ENCODE measurements around the gene PACRG.

PACRG gene

DNA sequence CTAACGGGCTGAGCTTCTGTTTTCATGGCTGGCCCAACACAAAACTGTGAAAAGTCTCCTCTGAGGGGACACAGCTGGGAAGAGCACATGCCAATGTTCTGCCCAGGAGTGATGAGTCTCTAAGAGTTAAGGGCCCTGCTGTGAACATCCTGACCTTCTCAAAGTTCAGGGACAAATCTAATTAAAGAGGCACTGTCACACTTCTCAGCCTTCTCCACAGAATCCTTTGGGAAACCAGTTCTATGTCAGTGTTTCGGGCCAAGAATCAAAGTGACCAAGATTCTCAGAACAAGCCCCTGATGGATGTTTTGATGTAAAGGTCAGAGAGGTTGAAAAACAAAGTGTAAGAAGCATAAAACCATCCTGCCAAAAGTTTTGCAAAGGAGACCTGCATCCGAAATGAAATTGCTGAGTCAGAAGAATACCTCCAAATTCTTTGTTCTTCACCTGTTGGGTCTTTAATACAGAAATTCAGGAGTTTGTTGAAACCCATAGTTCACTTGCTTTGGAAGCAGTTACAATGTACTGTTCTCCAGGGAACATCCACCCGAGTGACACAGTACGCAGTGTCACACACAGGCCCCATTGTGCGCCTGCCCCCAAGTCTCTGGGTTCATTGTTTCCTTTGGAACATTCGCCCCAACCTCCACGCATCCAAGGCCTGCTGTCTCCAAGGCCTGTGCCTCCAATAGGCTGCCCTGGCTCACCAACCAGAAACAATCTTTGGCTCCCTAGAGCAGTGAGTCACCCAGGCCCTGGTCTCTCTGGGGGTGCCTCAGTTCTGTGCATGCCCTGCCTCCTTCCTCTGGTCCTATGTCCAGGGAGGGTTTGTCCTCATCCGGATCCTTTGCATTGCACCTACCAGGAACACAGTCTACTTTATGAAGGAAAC, 621.3 kb downstream of the PACRG start:
- TF ChIP-seq, protein P1, sequence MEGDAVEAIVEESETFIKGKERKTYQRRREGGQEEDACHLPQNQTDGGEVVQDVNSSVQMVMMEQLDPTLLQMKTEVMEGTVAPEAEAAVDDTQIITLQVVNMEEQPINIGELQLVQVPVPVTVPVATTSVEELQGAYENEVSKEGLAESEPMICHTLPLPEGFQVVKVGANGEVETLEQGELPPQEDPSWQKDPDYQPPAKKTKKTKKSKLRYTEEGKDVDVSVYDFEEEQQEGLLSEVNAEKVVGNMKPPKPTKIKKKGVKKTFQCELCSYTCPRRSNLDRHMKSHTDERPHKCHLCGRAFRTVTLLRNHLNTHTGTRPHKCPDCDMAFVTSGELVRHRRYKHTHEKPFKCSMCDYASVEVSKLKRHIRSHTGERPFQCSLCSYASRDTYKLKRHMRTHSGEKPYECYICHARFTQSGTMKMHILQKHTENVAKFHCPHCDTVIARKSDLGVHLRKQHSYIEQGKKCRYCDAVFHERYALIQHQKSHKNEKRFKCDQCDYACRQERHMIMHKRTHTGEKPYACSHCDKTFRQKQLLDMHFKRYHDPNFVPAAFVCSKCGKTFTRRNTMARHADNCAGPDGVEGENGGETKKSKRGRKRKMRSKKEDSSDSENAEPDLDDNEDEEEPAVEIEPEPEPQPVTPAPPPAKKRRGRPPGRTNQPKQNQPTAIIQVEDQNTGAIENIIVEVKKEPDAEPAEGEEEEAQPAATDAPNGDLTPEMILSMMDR (IDR thresholded peaks at IDR 0.05; ENCODE audit: low read depth, low read length), result no peak
- no peak for DNase-seq (ENCODE audit: extremely low read depth, low read depth)

DNA sequence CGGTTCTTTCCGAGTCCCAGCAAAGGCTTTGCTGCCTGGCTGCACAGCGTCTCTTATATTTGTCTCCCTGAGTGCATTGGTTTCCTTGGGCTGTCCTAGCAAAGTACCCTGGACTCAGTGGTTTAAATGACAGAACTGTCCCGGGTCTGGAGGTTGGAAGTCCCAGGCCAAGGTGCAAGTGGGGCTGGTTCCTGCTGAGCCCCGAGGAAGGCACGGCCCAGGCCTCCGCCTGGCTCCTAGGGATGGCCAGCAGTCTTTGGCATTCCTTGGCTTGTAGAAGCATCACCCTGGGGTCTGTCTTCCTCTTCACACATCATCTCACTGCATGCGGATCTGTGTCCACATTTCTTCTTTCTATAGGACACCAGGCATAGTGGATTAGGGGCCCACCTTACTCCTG, 621.9 kb downstream of the PACRG start:
- TF ChIP-seq, protein P1 (IDR thresholded peaks at IDR 0.05; ENCODE audit: low read depth, low read length), result no peak
- no peak for DNase-seq (ENCODE audit: extremely low read depth, low read depth)

DNA sequence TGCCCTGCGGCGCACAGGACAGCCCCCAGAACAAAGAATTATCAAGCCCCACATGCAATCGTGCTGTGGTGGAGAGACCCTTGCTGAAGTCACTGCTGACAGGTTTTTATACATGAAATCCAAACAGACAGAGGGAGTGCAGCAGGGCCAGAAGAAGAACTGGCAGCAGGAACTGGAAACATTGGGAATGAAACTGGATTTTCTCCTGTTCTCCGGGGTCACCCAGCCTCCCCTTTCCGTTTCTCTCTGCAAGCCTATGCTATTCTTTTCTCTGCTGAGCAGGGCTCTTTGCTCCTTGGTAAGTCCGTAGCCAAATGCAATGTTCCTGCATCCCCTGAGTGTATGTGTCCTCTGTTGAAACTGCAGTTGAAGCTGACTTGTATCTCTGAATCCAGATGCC, 623.2 kb downstream of the PACRG start:
- no peak for DNase-seq (ENCODE audit: extremely low read depth, low read depth)
- TF ChIP-seq, protein P1 (IDR thresholded peaks at IDR 0.05; ENCODE audit: low read depth, low read length), result no peak

DNA sequence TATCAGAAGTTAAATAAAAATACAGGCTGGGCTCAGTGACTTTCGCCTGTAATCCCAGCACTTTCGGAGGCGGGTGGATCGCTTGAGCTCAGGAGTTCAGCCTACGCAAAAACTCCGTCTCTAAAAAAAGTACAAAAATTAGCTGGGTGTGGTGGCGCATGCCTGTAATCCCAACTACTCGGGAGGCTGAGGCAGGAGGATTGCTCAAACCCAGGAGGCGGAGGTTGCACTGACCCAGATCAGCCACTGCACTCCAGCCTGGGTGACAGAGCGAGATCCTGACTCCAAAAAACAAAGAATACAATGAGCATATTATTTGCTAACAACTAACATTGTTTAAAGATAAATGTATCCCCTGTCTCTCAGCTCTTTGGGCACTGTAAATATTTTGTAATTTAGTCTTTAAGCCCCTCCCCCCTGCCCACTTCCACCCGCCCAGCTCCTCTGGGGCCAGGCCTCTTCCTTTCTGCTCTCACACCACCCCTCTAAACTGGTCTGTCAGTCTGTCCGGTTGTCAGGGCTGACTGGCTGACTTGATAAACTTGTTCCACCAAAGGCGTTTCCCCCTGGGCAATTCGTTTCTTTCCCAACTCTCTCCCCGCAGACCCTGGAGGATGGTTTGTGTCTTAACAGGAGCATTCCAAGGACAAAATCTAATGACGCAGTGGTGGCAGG, 624.4 kb downstream of the PACRG start:
- DNase-seq (ENCODE audit: extremely low read depth, low read depth), result no peak
- TF ChIP-seq, protein P1 (IDR thresholded peaks at IDR 0.05; ENCODE audit: low read depth, low read length), result no peak

DNA sequence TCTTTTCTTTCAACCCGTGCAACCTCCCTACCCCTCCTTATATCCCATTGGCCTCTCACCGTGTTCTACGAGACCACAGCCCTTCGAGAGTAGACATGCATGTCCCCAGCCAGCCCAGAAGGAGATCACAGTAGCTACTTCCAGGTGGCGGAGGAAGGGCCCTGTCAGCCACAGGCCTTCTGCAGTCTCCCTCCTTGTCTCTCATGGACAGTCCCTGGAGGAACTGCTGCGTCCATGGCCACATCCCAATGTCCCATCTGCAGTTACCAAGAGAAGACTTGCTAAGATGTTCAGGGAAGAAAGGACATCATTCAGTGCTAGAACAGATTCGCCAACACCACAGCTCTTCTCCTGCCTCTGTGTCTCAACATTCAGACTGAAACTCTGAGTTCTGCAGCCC, 625.2 kb downstream of the PACRG start:
- DNase-seq (ENCODE audit: extremely low read depth, low read depth), result no peak
- TF ChIP-seq, protein P1 (IDR thresholded peaks at IDR 0.05; ENCODE audit: low read depth, low read length), result no peak

DNA sequence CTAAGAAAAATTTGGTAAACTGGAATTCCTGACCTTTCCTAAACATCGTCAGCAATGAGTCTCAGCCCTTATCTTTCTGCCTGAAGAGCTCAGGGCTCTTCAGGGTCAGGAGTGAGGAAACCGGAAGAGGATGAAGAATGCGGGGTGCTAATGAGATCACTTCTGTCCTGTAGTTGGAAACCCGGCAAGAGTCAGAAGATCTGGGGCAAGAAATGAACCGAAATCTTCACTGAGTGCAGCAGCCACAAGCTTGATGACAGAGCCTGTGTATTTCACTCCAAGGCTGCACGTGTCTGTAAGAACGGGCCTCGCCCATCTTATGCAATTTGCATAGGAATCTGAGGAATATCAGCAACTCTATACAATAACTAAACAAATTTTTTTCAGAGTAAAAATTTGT, 626.3 kb downstream of the PACRG start:
- DNase-seq (ENCODE audit: extremely low read depth, low read depth), result no peak
- TF ChIP-seq, protein P1 (IDR thresholded peaks at IDR 0.05; ENCODE audit: low read depth, low read length), result no peak

DNA sequence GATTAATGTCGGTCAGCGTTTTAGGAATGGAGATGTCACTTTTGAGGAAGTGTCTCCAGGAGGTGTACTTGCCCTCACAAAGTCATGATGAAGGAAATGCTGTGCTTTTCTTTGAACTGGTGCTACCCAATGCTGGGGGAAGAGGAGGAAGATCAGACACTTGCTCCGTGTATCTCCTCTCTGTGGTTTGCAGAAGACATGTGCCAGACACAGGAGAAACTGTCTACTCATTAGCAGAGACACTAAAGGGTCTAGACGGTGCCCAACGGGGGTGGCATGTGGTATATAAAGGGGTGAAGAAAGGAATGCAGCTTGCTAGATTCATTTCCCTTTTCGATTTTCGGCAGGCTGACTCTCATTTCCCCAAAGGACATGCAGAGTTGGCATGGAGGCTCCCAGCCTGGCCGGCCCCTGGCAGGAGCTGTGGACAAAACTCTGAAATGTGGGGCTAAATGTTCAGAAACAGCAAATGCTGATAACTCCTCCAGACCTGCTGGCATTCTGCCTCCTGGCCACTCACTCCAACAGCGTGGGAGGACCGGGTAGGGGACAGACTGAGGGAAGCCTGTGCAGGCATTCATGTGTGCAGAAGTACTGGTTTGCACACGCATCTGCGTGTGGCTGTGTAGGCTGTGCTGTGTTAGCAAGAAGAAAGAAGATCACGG, 627.1 kb downstream of the PACRG start:
- TF ChIP-seq, protein P1 (IDR thresholded peaks at IDR 0.05; ENCODE audit: low read depth, low read length), result no peak
- no peak for DNase-seq (ENCODE audit: extremely low read depth, low read depth)

All from AG09319 (cell line).